ENCODE measurements around the gene PPA2.

PPA2 gene

DNA sequence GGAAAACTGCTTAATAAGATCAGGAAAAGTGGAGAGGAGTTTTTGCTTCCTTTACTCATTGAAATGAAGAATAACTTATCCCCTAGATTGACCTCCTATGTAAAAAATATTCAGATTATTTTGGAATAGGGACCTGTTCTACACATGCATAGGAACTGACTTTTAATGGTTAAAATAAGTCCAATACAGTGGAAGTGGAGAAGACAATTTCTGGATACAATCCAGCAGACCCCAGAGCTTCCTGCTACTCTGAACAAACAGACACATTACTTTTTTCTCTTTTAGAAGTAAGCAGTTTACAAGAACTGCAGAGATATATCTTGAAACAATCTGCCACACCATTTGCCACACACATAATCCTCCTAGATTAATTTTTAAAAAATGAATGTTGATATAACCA lies 129.7 kb downstream of the PPA2 start:
- H3K9me3 ChIP-seq (ENCODE audit: control insufficient read depth, low read length): no peaks in the 10 kb centered on the region
- peak overlapping the region; percentile 8 for H3K9ac ChIP-seq (ENCODE audit: low read length)
- no peaks in the 10 kb centered on the region for H3K79me1 ChIP-seq (replicated peaks; ENCODE audit: low read length, poor library complexity, severe bottlenecking)
- H2AK5ac ChIP-seq (ENCODE audit: low read length, severe bottlenecking): no peak overlapping the region
- no peaks in the 10 kb centered on the region for H3K36me3 ChIP-seq (ENCODE audit: control insufficient read depth in 1 of 2, insufficient read depth in 2 of 2, low read depth in 1 of 2, low read length in 2 of 2)
- H3K18ac ChIP-seq (ENCODE audit: low read depth in 1 of 2, low read length in 2 of 2): no peak overlapping the region
- no peak overlapping the region for H2BK120ac ChIP-seq (ENCODE audit: low read depth, low read length)
- no peak overlapping the region for H3K4ac ChIP-seq (ENCODE audit: low read depth in 1 of 2, low read length in 2 of 2)
- H3K27ac ChIP-seq (ENCODE audit: low read length, poor library complexity, severe bottlenecking): no peak overlapping the region
- H2BK12ac ChIP-seq (ENCODE audit: low read length in 2 of 2): no peak overlapping the region
- no peak overlapping the region for H2BK5ac ChIP-seq (ENCODE audit: low read depth, low read length, poor library complexity, severe bottlenecking)
- DNase-seq: no peak
- no peak overlapping the region for H3K4me2 ChIP-seq (ENCODE audit: low read length, poor library complexity, severe bottlenecking)
- no peaks in the 10 kb centered on the region for H3K27me3 ChIP-seq (ENCODE audit: control insufficient read depth in 1 of 2, insufficient read depth in 1 of 2, low read length in 2 of 2)
- H2AFZ ChIP-seq (ENCODE audit: low read depth, low read length): no peak overlapping the region
- no peak overlapping the region for H3K23ac ChIP-seq (ENCODE audit: low read length in 2 of 2)
- no peaks in the 10 kb centered on the region for H3K4me1 ChIP-seq (ENCODE audit: control insufficient read depth, insufficient read depth, low read depth, low read length)
- no peak overlapping the region for H2BK15ac ChIP-seq (ENCODE audit: low read depth, poor library complexity, severe bottlenecking)
- no peak overlapping the region for H4K91ac ChIP-seq (ENCODE audit: low read length)
- no peak overlapping the region for H3K14ac ChIP-seq (ENCODE audit: low read length in 2 of 2)
- no peak overlapping the region for H3K4me3 ChIP-seq (ENCODE audit: insufficient read depth in 1 of 2, low read depth in 1 of 2, low read length in 2 of 2)
- H4K8ac ChIP-seq (ENCODE audit: low read length): no peak overlapping the region

- Histone ChIP-seq H2AK5ac (ENCODE audit: low read length, severe bottlenecking) (no peak overlapping the region), H3K18ac (ENCODE audit: low read depth in 1 of 2, low read length in 2 of 2) (no peak overlapping the region), H3K4ac (ENCODE audit: low read depth in 1 of 2, low read length in 2 of 2) (no peak overlapping the region), H2BK120ac (ENCODE audit: low read depth, low read length) (no peak overlapping the region), H3K27me3 (ENCODE audit: control insufficient read depth in 1 of 2, insufficient read depth in 1 of 2, low read length in 2 of 2) (no peaks in the 10 kb centered on the region), H3K79me1 (replicated peaks; ENCODE audit: low read length, poor library complexity, severe bottlenecking) (no peaks in the 10 kb centered on the region), H3K14ac (ENCODE audit: low read length in 2 of 2) (no peak overlapping the region), H3K4me2 (ENCODE audit: low read length, poor library complexity, severe bottlenecking) (no peak overlapping the region), H3K36me3 (ENCODE audit: control insufficient read depth in 1 of 2, insufficient read depth in 2 of 2, low read depth in 1 of 2, low read length in 2 of 2) (no peaks in the 10 kb centered on the region), H4K8ac (ENCODE audit: low read length) (no peak overlapping the region), H2BK12ac (ENCODE audit: low read length in 2 of 2) (no peak overlapping the region), H2BK5ac (ENCODE audit: low read depth, low read length, poor library complexity, severe bottlenecking) (no peak overlapping the region), H2AFZ (ENCODE audit: low read depth, low read length) (no peak overlapping the region), H4K91ac (ENCODE audit: low read length) (no peak overlapping the region), H3K9me3 (ENCODE audit: control insufficient read depth, low read length) (no peaks in the 10 kb centered on the region), H3K4me3 (ENCODE audit: insufficient read depth in 1 of 2, low read depth in 1 of 2, low read length in 2 of 2) (no peak overlapping the region), H3K27ac (ENCODE audit: low read length, poor library complexity, severe bottlenecking) (no peak overlapping the region), H3K23ac (ENCODE audit: low read length in 2 of 2) (no peak overlapping the region), H3K9ac (ENCODE audit: low read length) (peak overlapping the region; percentile 8), H3K4me1 (ENCODE audit: control insufficient read depth, insufficient read depth, low read depth, low read length) (no peaks in the 10 kb centered on the region), H2BK15ac (ENCODE audit: low read depth, poor library complexity, severe bottlenecking) (no peak overlapping the region)
- no peak for DNase-seq
- 89% methylated on average over 6 of the region's 8 CpGs for WGBS
These were observed 130.5 kb downstream of the PPA2 start for GRCh38 chr4:105343146-105343931.

- Histone ChIP-seq H2AK5ac (ENCODE audit: low read length, severe bottlenecking) (no peak overlapping the region), H4K91ac (ENCODE audit: low read length) (no peak overlapping the region), H3K14ac (ENCODE audit: low read length in 2 of 2) (no peak overlapping the region), H3K4me1 (ENCODE audit: control insufficient read depth, insufficient read depth, low read depth, low read length) (no peaks in the 10 kb centered on the region), H4K8ac (ENCODE audit: low read length) (no peak overlapping the region), H2BK12ac (ENCODE audit: low read length in 2 of 2) (no peak overlapping the region), H3K79me1 (replicated peaks; ENCODE audit: low read length, poor library complexity, severe bottlenecking) (no peaks in the 10 kb centered on the region), H3K9ac (ENCODE audit: low read length) (no peak overlapping the region), H2BK120ac (ENCODE audit: low read depth, low read length) (no peak overlapping the region), H3K18ac (ENCODE audit: low read depth in 1 of 2, low read length in 2 of 2) (no peak overlapping the region), H3K23ac (ENCODE audit: low read length in 2 of 2) (no peak overlapping the region), H3K27me3 (ENCODE audit: control insufficient read depth in 1 of 2, insufficient read depth in 1 of 2, low read length in 2 of 2) (no peaks in the 10 kb centered on the region), H3K4me3 (ENCODE audit: insufficient read depth in 1 of 2, low read depth in 1 of 2, low read length in 2 of 2) (no peak overlapping the region), H3K36me3 (ENCODE audit: control insufficient read depth in 1 of 2, insufficient read depth in 2 of 2, low read depth in 1 of 2, low read length in 2 of 2) (no peaks in the 10 kb centered on the region), H2BK5ac (ENCODE audit: low read depth, low read length, poor library complexity, severe bottlenecking) (no peak overlapping the region), H2AFZ (ENCODE audit: low read depth, low read length) (no peak overlapping the region), H3K27ac (ENCODE audit: low read length, poor library complexity, severe bottlenecking) (no peak overlapping the region), H3K4ac (ENCODE audit: low read depth in 1 of 2, low read length in 2 of 2) (no peak overlapping the region), H3K9me3 (ENCODE audit: control insufficient read depth, low read length) (no peaks in the 10 kb centered on the region), H3K4me2 (ENCODE audit: low read length, poor library complexity, severe bottlenecking) (no peak overlapping the region), H2BK15ac (ENCODE audit: low read depth, poor library complexity, severe bottlenecking) (no peak overlapping the region)
- no peak for DNase-seq
- 86% methylated on average over 1 of the region's 1 CpG for WGBS
These were observed 144.8 kb downstream of the PPA2 start for GRCh38 chr4:105329081-105329480.

DNA sequence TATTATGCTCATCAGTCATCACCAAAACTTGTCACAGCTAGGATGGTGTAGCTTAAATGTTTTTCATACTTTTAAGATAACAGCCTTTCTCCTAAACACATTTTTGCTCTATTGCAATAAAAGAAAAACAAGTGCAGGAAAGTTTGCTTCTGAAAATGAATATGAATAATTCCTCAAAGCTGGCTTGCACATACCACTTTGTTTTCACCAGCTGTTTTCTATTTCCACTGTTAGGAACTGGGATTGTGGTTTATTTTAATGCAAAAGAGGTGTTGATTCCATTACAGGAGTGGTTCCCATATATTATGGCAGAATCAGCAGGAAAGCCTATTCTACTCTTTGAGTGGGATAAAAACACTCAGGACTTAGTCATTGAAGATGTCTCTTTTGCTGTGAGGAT lies 145.9 kb downstream of the PPA2 start:
- Histone ChIP-seq H2BK120ac (ENCODE audit: low read depth, low read length) (no peak overlapping the region), H4K91ac (ENCODE audit: low read length) (no peak overlapping the region), H2AFZ (ENCODE audit: low read depth, low read length) (no peak overlapping the region), H3K27me3 (ENCODE audit: control insufficient read depth in 1 of 2, insufficient read depth in 1 of 2, low read length in 2 of 2) (no peaks in the 10 kb centered on the region), H3K36me3 (ENCODE audit: control insufficient read depth in 1 of 2, insufficient read depth in 2 of 2, low read depth in 1 of 2, low read length in 2 of 2) (no peaks in the 10 kb centered on the region), H2BK5ac (ENCODE audit: low read depth, low read length, poor library complexity, severe bottlenecking) (no peak overlapping the region), H3K23ac (ENCODE audit: low read length in 2 of 2) (no peak overlapping the region), H3K14ac (ENCODE audit: low read length in 2 of 2) (no peak overlapping the region), H3K79me1 (replicated peaks; ENCODE audit: low read length, poor library complexity, severe bottlenecking) (no peaks in the 10 kb centered on the region), H3K4ac (ENCODE audit: low read depth in 1 of 2, low read length in 2 of 2) (no peak overlapping the region), H3K4me2 (ENCODE audit: low read length, poor library complexity, severe bottlenecking) (no peak overlapping the region), H4K8ac (ENCODE audit: low read length) (no peak overlapping the region), H3K27ac (ENCODE audit: low read length, poor library complexity, severe bottlenecking) (no peak overlapping the region), H3K9ac (ENCODE audit: low read length) (no peak overlapping the region), H3K4me1 (ENCODE audit: control insufficient read depth, insufficient read depth, low read depth, low read length) (no peaks in the 10 kb centered on the region), H2AK5ac (ENCODE audit: low read length, severe bottlenecking) (no peak overlapping the region), H3K4me3 (ENCODE audit: insufficient read depth in 1 of 2, low read depth in 1 of 2, low read length in 2 of 2) (no peak overlapping the region), H2BK12ac (ENCODE audit: low read length in 2 of 2) (no peak overlapping the region), H2BK15ac (ENCODE audit: low read depth, poor library complexity, severe bottlenecking) (no peak overlapping the region), H3K9me3 (ENCODE audit: control insufficient read depth, low read length) (no peaks in the 10 kb centered on the region), H3K18ac (ENCODE audit: low read depth in 1 of 2, low read length in 2 of 2) (no peak overlapping the region)
- no peak for DNase-seq

Measured in mesenchymal stem cell (in vitro differentiated cells and primary cell).